ENCODE measurements around the gene NR5A2.
A peak's percentile ranks its signal among the peaks of the same experiment; 100 is the strongest.

Gene NR5A2

GRCh38 chr1:200153277-200154055 lies 126.0 kb downstream of the NR5A2 start:
- peak; percentile 50 for DNase-seq (ENCODE audit: low spot score)
- TF ChIP-seq, protein P1, sequence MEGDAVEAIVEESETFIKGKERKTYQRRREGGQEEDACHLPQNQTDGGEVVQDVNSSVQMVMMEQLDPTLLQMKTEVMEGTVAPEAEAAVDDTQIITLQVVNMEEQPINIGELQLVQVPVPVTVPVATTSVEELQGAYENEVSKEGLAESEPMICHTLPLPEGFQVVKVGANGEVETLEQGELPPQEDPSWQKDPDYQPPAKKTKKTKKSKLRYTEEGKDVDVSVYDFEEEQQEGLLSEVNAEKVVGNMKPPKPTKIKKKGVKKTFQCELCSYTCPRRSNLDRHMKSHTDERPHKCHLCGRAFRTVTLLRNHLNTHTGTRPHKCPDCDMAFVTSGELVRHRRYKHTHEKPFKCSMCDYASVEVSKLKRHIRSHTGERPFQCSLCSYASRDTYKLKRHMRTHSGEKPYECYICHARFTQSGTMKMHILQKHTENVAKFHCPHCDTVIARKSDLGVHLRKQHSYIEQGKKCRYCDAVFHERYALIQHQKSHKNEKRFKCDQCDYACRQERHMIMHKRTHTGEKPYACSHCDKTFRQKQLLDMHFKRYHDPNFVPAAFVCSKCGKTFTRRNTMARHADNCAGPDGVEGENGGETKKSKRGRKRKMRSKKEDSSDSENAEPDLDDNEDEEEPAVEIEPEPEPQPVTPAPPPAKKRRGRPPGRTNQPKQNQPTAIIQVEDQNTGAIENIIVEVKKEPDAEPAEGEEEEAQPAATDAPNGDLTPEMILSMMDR (IDR thresholded peaks at IDR 0.05; ENCODE audit: extremely low read depth, missing control alignments), result no peak

DNA sequence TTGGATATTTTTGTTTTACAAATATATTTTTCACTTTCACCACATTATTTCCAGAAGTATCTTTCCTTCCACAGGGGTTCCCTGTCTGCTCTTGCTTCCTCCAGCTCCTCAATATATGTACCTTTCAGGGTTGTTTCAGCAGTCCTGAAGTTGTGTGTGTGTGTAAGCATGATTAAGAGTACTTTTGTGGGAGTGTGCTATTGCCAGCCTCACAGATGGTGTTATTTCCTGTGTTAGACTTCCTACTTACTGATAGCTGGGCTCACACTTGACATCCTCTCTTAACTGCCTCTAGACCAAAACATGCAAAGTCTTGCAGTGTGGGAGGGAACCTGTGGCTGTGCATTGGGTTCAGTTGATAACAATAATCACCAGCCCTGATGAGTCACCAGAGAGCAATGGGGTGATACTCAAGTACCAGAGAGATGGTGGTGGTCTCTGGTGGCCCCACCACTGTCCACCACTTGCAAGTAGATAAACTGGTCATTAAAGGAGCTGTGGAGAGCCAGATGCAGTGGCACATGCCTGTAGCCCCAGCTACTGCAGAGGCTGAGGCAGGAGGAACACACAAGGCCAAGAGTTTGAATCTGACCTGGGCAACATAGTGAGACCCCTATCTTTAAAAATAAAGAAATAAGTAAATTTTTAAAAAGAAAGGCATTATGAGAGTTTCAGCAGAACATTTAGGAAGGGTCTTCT lies 126.7 kb downstream of the NR5A2 start:
- peak; percentile 77 for DNase-seq (ENCODE audit: low spot score)
- TF ChIP-seq, protein P1 (IDR thresholded peaks at IDR 0.05; ENCODE audit: extremely low read depth, missing control alignments), result no peak

DNA sequence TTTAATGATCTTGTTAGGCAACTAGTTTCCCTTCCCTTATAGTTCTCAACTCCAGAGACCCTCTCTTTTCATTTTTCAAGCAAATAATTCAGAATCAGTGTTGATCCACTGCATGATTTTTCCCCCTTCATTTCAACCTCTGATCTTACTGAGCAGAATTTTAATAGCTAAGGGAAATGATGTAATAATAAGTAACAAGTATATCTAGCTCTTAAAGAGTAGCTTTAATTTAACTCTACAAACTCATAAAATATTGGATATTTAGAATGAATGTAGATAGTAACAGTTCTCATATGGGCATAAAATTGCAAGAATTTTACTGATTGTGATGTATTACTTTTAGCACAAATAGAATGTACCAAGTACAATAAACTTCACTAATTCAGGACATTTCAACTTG lies 130.2 kb downstream of the NR5A2 start:
- no peak for DNase-seq (ENCODE audit: low spot score)
- TF ChIP-seq, protein P1 (IDR thresholded peaks at IDR 0.05; ENCODE audit: extremely low read depth, missing control alignments), result no peak

GRCh38 chr1:200161801-200162200 lies 134.3 kb downstream of the NR5A2 start:
- TF ChIP-seq, protein P1 (IDR thresholded peaks at IDR 0.05; ENCODE audit: extremely low read depth, missing control alignments), result no peak
- no peak for DNase-seq (ENCODE audit: low spot score)

GRCh38 chr1:200162258-200162657 lies 134.7 kb downstream of the NR5A2 start:
- DNase-seq (ENCODE audit: low spot score), result no peak
- TF ChIP-seq, protein P1 (IDR thresholded peaks at IDR 0.05; ENCODE audit: extremely low read depth, missing control alignments), result no peak

- TF ChIP-seq, protein P1 (IDR thresholded peaks at IDR 0.05; ENCODE audit: extremely low read depth, missing control alignments), result no peak
- DNase-seq (ENCODE audit: low spot score), result no peak
Measured at GRCh38 chr1:200162877-200163276, 135.4 kb downstream of the NR5A2 start.

GRCh38 chr1:200163911-200164310 lies 136.4 kb downstream of the NR5A2 start:
- TF ChIP-seq, protein P1 (IDR thresholded peaks at IDR 0.05; ENCODE audit: extremely low read depth, missing control alignments), result no peak
- no peak for DNase-seq (ENCODE audit: low spot score)

All from GM20000 (cell line).